Measurements from ENCODE around the gene SV2A.

GRCh38 chr1:149962039-149962647, 44.5 kb upstream of the SV2A start:
- TF ChIP-seq GATA2 (IDR thresholded peaks at IDR 0.05; ENCODE audit: low read depth, low read length) (no peak), GATA3 (IDR thresholded peaks at IDR 0.05; ENCODE audit: low read depth, low read length) (no peak)
